GM19025 (cell line): ENCODE measurements around the gene UGT1A5.
"Not testable (repeated sequence)": the region's sequence is repeated elsewhere in the genome, so short reads cannot be mapped to it uniquely, and the experiment has no call there.

Experiments used
- ATAC-seq: cut with Tn5 transposase; IDR thresholded peaks from one replicate; pipeline ENCODE4 v1.9.1; 2021; ENCODE audit warnings: mild to moderate bottlenecking, low read depth, moderate library complexity; ENCODE audit not compliant: unreplicated experiment

The UGT1A5 gene

DNA sequence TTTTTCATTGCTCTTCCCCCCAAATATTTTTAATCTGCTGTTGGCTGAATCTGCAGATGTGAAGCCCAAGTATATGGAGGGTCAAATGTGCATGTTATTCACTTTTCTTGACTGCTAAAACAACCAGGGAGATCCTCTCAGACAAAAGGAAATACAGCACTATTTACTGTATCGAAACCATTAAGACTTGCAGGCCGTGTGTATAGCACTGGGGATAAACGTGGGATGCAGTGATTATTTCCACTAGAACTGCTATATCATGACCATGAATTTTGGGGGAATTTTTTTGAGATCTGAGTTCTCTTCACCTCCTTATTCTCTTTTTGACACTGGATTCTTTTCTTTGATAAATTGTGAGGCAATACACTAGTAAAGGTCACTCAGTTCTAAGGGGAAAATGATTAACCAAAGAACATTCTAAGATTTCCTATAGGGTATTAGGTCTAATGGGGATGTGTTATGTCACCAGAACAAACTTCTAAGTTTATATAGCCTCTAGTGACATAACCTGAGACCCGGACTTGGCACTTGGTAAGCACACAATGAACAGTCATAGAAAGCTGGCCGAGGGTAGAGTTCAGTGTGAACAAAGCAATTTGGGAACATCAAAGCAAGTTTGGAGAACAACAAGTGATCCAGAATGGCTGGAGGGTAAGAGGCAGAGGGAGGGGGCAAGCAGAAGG is 32.5 kb downstream of the UGT1A5 start:
- no peak for ATAC-seq

- not testable (repeated sequence) for ATAC-seq
These were observed 33.1 kb downstream of the UGT1A5 start for GRCh38 chr2:233745838-233746237.

- no peak for ATAC-seq
These were observed 34.0 kb downstream of the UGT1A5 start for GRCh38 chr2:233746475-233747282.

- ATAC-seq = no peak
These were observed 34.5 kb downstream of the UGT1A5 start for GRCh38 chr2:233747283-233747544.

DNA sequence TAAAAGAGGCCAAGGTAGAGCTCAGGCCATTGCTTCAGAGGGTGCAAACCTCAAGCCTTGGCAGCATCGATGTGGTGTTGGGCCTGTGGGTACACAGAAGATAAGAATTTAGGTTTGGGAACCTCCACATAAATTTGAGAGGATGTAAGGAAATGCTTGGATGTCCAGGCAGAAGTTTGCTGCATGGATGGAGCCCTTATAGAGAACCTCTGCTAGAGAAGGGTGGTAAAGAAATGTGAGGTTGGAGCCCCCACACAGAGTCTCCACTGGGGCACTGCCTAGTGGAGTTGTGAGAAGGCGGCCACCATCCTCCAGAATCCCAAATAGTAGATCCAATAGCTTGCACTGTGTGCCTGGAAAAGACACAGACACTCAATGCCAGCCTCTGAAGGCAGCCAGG is 38.0 kb downstream of the UGT1A5 start:
- ATAC-seq = not testable (repeated sequence)

DNA sequence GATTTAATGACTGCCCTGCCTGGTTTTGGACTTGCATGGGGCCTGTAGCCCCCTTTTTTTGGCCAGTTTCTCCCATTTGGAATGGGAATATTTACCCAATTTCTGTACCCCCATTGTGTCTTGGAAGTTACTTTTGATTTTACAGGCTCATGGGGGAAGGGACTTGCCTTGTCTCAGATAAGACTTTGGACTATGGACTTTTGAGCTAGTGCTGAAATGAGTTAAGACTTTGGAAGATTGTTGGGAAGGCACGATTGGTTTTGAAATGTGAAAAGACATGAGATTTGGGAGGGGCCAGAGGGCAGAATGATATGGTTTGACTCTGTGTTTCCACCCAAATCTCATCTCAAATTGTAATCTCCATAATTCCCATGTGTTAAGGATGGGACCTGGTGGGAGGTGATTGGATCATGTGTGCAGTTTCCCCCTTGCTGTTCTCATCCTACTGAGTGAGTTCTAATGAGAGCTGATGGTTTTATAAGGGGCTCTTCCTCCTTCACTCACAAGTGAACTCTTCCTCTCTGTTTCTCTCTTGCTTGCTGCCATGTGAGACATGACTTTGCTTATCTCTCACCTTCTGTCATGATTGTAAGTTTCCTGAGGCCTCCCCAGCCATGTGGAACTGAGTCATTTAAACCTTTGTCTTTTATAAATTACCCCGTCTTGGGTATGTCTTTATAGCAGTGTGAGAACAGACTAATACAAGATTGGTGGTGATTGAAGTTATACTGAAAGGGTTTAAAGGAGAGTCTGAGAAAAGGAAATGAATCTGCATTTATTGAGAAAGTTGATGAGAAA is 38.7 kb downstream of the UGT1A5 start:
- not testable (repeated sequence) for ATAC-seq

- no peak for ATAC-seq
These were observed 42.3 kb downstream of the UGT1A5 start for GRCh38 chr2:233754872-233755611.

DNA sequence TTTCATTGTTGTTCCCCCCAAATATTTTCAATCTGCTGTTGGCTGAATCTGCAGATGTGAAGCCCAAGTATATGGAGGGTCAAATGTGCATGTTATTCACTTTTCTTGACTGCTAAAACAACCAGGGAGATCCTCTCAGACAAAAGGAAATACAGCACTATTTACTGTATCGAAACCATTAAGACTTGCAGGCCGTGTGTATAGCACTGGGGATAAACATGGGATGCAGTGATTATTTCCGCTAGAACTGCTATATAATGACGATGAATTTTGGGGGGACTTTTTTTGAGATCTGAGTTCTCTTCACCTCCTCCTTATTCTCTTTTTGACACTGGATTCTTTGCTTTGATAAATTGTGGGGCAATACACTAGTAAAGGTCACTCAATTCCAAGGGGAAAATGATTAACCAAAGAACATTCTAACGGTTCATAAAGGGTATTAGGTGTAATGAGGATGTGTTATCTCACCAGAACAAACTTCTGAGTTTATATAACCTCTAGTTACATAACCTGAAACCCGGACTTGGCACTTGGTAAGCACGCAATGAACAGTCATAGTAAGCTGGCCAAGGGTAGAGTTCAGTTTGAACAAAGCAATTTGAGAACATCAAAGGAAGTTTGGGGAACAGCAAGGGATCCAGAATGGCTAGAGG is 43.8 kb downstream of the UGT1A5 start:
- no peak for ATAC-seq

DNA sequence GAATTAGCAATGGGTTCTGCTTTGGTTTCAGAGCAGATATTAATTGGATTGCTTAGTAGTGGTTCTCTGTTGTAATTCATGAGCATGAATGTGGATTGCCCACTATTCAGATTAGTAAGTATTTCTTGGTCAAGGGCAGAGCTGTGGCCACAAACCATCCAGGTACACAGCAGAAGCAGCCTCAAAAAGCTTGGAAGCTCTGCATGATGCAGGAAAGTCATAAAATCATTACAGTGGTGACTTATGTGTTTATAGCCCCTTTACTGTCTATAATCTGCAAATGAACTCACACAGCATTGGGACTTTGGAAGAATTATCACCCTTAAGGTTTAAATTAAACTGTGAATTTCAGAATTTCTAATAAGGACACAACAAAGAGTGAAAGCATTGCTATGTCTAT is 45.4 kb downstream of the UGT1A5 start:
- ATAC-seq = no peak

DNA sequence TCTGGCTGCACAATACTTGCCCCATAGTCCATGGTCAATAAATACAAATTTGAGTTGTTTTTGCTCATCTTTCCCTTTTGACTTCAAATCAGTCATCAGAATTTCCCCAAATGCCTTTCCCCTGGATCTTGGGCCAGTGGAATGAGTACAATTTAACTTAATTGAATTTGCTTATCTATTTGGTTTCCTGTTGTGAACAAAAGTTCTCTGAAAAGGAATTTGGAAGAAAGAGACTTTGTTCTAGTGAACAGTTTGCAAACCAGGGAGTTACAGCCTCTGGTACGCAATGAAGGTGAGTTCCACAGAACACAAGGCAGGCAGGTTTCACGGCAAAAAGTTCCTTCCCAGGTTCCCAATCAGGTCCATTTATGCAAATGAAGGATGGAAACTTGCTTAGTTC is 46.1 kb downstream of the UGT1A5 start:
- ATAC-seq = no peak

DNA sequence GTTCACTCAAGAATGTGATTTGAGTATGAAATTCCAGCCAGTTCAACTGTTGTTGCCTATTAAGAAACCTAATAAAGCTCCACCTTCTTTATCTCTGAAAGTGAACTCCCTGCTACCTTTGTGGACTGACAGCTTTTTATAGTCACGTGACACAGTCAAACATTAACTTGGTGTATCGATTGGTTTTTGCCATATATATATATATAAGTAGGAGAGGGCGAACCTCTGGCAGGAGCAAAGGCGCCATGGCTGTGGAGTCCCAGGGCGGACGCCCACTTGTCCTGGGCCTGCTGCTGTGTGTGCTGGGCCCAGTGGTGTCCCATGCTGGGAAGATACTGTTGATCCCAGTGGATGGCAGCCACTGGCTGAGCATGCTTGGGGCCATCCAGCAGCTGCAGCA is 47.3 kb downstream of the UGT1A5 start, which contains the start of gene UGT1A1:
Gene UGT1A1, plus strand, starts transcription at position 228 of the 400 bp plus-strand sequence. Its CDS starts 18 bp downstream, at position 246.
- no peak for ATAC-seq

- ATAC-seq = no peak
These were observed 48.5 kb downstream of the UGT1A5 start for GRCh38 chr2:233761040-233761769.

DNA sequence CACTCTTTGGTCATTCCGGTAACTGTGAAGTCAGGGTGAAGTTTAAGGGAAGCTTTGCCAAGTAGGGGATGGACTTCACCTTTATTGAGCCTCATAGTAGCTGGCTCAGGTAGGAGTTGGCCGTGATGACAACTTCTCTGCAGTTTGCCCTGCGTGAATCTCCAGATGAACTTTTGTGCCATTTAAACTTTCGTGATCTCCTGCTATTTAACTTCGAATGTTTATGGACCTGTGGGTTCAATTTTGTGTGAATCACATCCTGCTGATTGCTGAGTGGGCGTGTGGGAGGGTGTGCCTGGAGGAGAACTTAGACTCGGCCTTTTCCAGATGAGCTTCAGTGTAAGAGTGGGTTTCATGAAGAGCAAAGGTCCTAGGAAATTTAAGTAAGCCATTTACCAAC is 51.6 kb downstream of the UGT1A5 start:
- no peak for ATAC-seq

- ATAC-seq = no peak
These were observed 52.1 kb downstream of the UGT1A5 start for GRCh38 chr2:233764761-233765160.

GRCh38 chr2:233766416-233766815 is 53.7 kb downstream of the UGT1A5 start:
- no peak for ATAC-seq

- no peak for ATAC-seq
These were observed 55.4 kb downstream of the UGT1A5 start for GRCh38 chr2:233768076-233768475.

DNA sequence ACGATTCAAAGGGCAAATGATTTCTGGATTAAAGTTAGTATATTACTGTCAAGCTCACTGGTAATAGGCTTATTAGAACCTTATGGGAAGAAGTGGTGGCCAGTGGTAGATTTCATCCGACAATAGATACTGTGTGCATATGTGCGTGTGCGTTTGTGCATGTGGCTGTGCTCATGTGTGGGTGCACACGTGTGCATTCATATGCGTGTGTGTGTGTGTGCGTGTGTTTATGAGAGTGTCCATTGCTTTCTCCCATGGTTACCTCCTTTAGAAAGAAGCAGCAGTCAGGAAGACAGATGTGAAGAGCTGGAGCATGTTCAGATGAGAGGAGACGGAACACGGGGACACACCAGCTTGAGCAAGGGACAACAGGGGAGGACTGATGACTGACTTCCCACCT is 56.6 kb downstream of the UGT1A5 start:
- no peak for ATAC-seq

- ATAC-seq = no peak
These were observed 59.4 kb downstream of the UGT1A5 start for GRCh38 chr2:233772153-233772552.

DNA sequence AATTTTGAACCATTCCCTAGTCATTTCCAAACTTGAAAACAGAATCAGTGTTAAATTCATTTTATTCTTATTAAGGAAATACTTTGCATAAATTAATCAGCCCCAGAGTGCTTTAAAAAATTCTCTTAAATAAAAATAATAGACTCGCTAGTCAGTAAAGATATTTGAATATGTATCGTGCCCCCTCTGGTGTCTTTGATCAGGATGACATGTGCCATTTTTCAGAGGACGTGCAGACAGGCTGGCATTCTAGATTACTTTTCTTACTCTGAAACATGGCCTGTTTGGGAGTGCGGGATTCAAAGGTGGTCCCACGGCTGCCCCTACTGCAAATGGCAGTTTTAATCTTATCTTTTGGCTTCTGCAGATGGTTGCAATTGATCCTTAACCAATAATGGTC is 59.9 kb downstream of the UGT1A5 start:
- ATAC-seq = no peak

DNA sequence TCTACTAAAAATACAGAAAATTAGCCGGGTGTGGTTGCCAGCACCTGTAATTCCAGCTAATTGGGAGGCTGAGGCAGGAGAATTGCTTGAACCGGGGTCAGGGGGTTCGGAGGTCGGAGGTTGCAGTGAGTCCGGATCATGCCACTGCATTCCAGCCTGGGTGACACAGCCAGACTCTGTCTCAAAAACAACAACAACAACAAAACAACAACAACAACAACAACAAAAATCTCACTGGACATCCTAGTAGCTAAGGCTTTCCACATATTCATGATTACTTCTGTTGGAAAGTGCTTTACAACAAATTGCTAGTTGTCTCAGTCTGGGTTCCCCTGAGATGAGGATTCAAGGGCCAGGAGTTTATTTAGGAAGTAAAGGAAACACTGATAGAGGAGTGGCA is 61.1 kb downstream of the UGT1A5 start:
- ATAC-seq = no peak
